Activated CD4-positive, alpha-beta T cell treated with anti-CD3 and anti-CD28 coated beads, Interleukin-2, amount 50 U/mL, for 16 hours (primary cell): Measurements from ENCODE around the gene RGS12.

ENCODE experiments used
- DNase-seq: peaks from one replicate; pipeline ENCODE4 v3.0.0-alpha.2; 2020

Gene RGS12

DNA sequence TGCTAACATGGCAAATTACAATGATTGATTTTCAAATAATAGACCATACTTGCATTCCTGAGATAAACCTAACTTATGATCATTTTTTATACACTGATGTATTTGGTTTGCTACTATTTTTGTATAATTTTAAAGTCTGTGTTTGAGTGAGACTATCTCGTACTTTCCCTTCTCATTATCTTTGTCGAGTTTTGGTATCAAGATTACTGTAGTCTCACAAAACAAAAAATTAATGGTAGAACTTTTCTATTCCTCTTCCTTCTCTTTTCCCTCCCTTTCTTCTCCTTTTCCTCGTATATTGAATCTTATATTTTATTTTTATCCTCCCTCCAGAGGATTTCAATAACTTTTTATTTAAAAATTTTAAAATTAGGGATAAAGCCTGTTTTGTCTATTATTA is 41.5 kb downstream of the RGS12 start:
- DNase-seq: no peak

DNA sequence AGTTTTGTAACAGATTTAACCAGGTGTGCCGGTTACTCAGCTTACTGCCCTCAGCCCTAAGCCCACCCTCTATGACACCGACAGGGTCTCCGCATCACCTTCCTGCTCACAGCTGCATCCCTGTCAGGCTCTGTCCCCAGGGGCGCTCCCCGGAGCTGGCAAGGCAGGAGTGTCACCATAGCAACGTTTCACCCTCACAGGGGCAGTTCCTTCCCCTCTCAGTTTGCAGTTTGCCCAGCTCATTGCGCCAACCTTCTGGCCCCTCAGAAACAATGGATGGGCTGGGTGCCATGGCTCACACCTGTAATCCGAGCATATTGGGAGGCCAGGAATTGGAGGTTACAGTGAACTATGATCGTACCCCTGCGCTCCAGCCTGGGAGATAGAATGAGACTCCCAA is 42.6 kb downstream of the RGS12 start:
- no peak for DNase-seq

DNA sequence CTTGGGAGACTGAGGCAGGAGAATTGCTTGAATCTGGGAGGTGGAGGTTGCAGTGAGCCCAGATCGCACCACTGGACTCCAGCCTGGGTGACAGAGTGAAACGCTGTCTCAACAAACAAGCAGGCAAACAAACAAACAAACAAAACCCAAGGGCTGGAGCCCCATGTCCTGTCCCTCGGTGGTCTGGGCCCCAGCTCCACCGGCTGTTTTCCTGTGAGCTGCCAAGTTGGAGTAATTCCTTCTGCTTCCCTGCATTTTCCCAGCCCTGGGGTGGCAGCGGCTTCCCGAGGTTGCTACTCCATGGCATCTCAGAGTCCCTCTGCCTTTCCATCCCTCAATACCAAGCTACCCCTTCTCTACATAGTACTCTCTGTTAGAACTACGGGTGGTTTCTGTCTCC is 43.2 kb downstream of the RGS12 start:
- DNase-seq: no peak

DNA sequence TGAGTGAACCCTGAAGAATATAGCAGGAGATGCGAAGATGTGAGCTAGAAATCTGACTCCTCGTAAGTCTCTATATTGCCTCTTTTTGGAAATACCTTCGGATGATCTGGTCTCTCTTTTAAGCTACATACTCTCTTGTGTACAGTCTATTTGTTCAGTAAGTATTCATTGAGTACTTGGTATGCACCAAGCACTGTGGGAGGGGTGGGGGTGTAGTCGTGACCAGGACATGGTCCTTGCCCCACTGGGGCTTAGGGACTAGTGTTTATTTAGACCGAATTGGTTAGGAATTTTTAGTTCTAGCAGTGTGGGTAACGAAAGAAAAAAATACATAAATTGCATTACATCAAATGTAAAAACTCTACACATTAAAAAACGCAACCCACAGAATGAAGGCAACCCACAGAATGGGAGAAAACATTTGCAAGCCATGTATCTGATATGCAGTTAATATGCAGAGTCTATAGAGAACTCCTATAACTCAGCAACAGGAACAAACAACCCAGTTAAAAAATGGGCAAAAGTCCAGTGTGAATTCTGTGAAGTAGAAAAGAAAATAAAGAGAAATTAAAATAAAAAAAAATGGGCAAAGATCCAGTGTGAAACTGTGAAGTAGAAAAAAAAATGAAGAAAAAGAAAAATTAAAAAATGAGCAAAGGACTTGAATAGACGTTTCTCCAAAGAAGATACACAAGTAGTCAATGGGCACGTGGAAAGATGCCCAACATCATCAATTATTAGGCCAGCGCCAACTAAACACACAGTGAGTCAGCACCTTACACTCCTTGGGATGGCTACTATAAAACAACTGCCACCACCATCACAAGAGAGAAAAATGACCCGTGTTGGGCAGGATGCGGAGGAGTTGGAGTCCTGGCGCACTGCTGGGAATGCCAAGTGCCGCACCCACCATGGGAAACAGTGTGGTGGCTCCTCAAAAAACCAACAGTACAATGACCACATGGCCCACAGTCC is 43.8 kb downstream of the RGS12 start:
- no peak for DNase-seq

DNA sequence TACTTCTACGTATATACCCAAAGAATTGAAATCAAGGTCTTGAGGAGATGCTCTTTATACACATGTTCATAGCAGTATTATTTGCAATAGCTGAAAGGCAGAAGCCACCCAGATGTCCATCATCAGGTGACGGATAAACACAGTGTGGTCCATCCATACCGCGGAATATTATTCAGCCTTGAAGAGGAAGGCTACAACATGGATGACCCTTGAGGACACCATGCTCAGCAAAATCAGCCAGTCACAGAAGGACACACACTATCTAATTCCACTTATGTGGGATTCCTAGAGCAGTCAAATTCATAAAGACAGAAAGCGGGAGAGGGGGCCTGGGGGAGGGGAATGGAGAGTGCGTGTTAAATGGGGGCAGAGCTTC is 44.5 kb downstream of the RGS12 start:
- no peak for DNase-seq

DNA sequence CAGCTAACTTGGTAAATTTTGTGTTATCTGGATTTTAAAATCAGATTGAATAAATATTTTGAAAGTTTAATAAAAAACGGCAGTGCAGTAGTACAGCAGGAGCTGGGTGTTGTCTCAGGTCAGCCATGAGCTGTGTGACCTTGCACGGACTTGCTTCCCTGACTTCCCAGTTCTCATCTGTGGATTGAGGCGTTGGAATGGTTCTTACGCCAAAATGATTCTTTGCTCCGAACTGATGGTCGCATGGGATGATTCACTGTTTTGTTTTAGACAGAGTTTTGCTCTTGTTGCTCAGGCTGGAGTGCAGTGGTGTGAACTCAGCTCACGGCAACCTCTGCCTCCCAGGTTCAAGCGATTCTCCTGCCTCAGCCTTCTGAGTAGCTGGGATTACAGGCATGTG is 45.0 kb downstream of the RGS12 start:
- DNase-seq: no peak

DNA sequence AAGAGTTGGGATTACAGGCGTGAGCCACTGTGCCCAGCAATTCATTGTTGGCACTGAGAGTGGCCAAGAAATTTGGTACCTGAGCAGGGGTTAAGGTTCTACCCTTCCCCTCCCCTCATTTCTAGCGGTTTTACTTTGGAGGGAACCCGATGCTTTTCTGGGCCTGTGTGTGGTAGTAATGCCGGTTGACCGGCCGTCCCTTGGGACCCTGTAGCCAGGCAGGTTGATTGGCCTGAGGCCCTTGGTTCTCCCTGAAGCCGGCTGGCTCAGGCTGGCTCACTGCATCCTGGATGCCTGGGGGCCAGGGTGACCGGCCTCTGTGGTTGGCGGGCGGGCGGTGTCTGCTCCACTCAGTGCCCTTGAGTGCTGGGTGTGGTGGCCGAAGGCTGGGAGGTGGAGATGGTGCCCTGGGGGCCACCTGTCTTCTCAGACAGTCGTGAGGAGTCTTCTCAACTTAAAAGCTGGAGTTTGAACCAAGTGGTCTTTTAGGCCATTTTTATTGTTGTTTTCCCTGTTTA is 45.6 kb downstream of the RGS12 start:
- DNase-seq: no peak

DNA sequence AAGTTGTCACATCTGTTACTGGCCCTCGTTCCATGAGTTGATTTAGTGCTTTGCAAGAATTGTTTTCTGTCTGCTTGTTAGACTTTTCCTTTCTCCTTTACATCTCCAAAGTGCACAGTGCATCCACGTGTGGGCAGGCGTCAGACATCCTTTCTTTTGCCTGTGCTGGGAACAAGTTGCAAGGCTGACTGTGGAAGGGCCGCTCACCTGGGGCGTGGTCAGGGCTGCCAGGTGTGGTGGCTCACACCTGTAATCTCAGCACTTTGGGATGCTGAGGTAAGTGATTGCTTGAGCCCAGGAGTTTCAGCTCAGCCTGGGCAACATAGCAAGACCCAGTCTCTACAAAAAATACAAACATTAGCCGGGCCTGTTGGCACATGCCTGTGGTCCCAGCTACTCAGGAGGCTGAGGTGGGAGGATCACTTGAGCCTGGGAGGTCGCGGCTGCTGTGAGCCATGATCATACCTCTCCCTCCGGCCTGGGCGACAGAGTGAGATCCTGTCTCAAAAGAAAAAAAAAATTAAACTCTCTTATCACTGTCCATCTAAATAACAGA is 46.2 kb downstream of the RGS12 start:
- no peak for DNase-seq

DNA sequence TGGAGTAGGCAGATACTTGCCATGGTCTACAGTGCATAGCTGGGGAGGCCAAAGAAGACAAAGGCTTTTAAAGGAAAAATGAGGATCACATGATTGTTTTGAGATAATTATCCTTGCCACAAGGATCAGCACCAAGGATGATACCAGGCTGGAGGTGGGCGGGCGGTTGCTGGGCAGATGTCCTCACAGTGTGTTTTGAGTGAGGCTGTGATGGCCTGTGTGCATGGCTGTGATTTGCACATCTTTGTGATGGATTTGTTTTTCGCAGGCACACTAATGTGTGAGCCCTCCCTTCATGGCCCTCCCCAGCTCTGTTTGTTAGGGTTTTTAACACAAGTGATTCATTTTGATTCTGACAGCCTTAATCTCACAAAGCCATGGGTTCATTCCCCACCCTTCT is 46.8 kb downstream of the RGS12 start:
- no peak for DNase-seq

DNA sequence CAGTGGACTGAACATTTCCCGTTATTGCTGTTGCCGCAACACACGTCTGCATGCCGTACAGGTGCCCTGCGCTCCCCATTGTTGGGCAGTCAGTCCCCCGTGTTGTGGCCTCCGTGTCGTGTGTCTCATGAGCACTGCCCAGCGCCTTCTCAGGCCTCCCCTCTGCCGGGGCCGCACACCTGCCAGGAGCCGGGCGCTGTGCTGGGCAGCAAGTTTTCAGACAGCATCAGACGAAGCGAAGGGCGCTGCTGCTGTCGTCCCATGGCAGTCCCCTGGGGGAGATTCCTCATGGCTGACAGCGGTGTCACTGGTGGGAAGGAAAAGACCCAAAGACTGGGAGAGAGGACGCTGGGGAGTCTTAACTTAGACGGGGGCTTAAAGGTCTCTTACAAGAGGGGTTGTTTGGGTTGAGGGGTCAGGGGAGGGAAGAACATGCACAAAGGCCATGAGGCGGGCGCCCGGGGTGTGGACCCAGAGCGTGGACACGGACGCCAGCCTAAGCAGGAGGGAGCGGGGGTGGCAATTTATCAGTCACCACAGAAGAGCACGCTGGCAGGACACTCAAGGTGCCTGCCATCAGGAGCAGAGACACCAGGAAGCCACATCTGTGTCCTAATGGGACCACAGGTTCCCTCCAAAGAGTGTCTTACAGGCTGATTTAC is 47.3 kb downstream of the RGS12 start:
- DNase-seq: no peak

DNA sequence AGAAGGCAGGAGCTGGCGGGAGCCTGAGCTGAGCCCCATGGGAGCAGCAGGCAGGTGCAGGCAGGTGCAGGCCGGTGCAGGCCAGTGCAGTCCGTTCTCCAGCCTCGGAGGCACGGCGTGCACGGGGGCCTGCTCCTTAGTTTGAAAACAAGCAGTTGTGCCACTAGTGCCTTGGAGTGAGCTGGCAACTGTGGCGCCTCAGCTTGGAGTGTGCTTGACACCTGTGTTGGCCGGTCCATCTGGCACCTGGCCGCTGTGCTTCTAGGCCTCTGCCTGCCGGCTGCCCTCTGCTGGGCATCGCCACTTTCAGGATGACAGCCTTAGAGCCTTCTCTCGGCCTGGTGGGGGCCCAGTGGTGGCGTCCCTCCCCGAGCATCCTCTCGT is 47.9 kb downstream of the RGS12 start:
- DNase-seq: no peak

DNA sequence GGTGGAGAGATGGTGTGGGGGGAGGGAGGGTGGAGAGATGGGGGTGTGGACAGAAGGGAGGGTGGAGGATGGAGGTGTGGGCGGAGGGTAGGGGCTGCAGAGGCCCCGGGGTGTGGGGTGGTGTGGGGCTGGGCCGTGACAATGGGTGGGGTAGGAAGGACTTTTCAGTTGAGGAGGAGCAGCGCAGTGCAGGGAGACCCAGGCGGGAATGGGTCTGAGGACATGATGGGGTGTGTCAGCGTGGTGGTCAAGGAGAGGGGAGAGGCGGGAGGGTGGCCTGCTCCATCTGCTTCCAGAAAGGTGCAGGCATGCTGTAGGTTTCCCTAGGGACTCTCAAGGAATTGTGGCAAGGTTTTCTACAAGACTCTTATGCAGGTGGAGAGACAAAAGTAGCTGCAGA is 48.9 kb downstream of the RGS12 start:
- DNase-seq: no peak

DNA sequence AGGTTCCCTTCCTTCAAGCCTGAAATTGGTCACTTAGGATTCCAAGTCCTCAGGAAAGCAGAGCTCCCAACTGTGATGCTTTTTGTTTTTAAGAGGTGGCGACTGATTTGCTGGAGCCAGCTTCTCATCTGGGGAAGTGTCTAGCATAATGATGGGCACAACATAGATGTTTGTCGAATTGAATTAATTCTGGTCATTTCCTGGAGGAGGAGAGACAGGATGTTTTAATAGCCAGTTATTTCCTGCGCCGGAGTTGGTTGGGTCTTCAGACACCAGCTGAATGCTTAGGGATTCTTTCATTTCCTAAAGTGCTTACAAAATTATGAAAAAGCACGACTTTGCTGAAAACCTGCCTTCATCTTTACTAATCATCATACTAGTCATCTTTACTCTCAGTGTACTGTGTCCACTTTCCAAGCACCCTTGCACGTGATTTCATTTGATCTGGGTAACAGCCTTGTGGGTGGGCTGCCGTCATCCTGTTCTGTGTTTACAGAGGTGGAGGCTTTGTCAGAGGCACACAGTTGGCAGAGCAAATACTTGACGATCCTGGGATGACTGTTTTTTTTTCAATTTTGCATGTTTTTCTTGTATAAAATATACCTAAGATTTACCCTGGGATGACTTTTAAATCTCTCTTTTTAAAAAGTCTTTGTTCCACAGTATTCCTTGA is 49.5 kb downstream of the RGS12 start:
- DNase-seq: no peak
